HepG2 (cell line): ENCODE results near the gene SLC13A3. TPM values are rescaled to one million over a fixed set of nuclear protein-coding genes. Genes with fewer than 3 reads are reported as not detected.

Experiments used
- ATAC-seq: fragments of 200-7000 bp; cut with Tn5 transposase; 3 replicates; pipeline ENCODE4 v1.9.1; 2020; ENCODE audit warnings: mild to moderate bottlenecking, moderate library complexity
- BruUV-seq: library from RNA; stranded (reverse); fragments of 400-500 nt; replicated peaks from 2 replicates; lab custom pipeline; 2021; lab: Mats Ljungman, UMichigan
- CTCF ChIA-PET: fragments of 300-600 bp; formaldehyde crosslinking; extraction: SDS; loops from one replicate; lab custom pipeline; 2021; ENCODE audit warnings: low total read pairs, inconsistent platforms, low intra/inter-chr PET ratio; lab: Yijun Ruan, JAX
- POLR2A ChIA-PET: fragments of 350-600 bp; sonication (Branson Sonifier 250); formaldehyde crosslinking; loops from one replicate; lab custom pipeline; 2020; ENCODE audit warnings: antibody characterized with exemption, inconsistent platforms; lab: Yijun Ruan, JAX
- DNase-seq: peaks from one replicate; pipeline ENCODE4 v3.0.0-alpha.2; 2015; ENCODE audit warnings: low spot score
- FAIRE-seq: peaks from 3 replicates; lab custom pipeline; 2011; peaks lifted over from hg19 to GRCh38; lab: Jason Lieb, UNC
- H2AFZ ChIP-seq: one replicate; pipeline ENCODE4 v1.6.1; 2011; ENCODE audit warnings: low read length, inconsistent platforms
- H3K27ac ChIP-seq: fragments of 300-600 bp; 3 replicates; pipeline ENCODE4 v1.8.0; 2011; ENCODE audit warnings: mixed run types, mild to moderate bottlenecking, mixed read lengths, low read length, inconsistent platforms; ENCODE audit not compliant: insufficient read depth; ENCODE audit errors: extremely low read length
- H3K27me3 ChIP-seq, 2 experiments: fragments of 200-600 bp in 1 of 2; 2 replicates in 1 of 2; 3 replicates in 1 of 2; pipeline versions ENCODE4 v1.6.0 to v1.8.0; 2011; ENCODE audit warnings: low read length in 2 of 2, mild to moderate bottlenecking in 2 of 2, moderate library complexity in 2 of 2, inconsistent platforms in 1 of 2; ENCODE audit not compliant: insufficient read depth in 2 of 2, control insufficient read depth in 1 of 2
- H3K36me3 ChIP-seq, 2 experiments: fragments of 200-600 bp in 1 of 2; replicated peaks in 1 of 2; 2 replicates in 1 of 2; 3 replicates in 1 of 2; pipeline versions ENCODE4 v1.5.1 to v1.8.0; 2011; ENCODE audit warnings: low read length in 2 of 2, inconsistent platforms in 1 of 2; ENCODE audit not compliant: insufficient read depth in 2 of 2, control insufficient read depth in 1 of 2
- H3K4me1 ChIP-seq: 2 replicates; pipeline ENCODE4 v1.5.1; 2012; ENCODE audit warnings: low read length, inconsistent platforms; ENCODE audit not compliant: insufficient read depth
- H3K4me2 ChIP-seq: 2 replicates; pipeline ENCODE4 v1.6.0; 2011; ENCODE audit warnings: low read depth, low read length, inconsistent platforms
- H3K4me3 ChIP-seq, 3 experiments: fragments of 200-600 bp in 1 of 3; sonication (generic), shearing (Covaris generic) in 1 of 3; replicated peaks in 1 of 3; 2 replicates each; pipeline ENCODE4 v1.5.1; 2011 to 2016; ENCODE audit warnings: low read length in 3 of 3, inconsistent platforms in 2 of 3, low read depth in 2 of 3, mild to moderate bottlenecking in 2 of 3, control low read depth in 1 of 3, mixed read lengths in 1 of 3; ENCODE audit not compliant: insufficient read depth in 1 of 3
- H3K79me2 ChIP-seq: one replicate; pipeline ENCODE4 v1.6.1; 2011; ENCODE audit warnings: low read length, inconsistent platforms; ENCODE audit not compliant: insufficient read depth
- H3K9ac ChIP-seq: 2 replicates; pipeline ENCODE4 v1.6.0; 2011; ENCODE audit warnings: mild to moderate bottlenecking, low read depth, low read length, inconsistent platforms; ENCODE audit not compliant: insufficient read depth
- H3K9me3 ChIP-seq: 2 replicates; pipeline ENCODE4 v1.5.1; 2012; ENCODE audit warnings: mild to moderate bottlenecking, low read length
- H4K20me1 ChIP-seq: 2 replicates; pipeline ENCODE4 v1.6.0; 2011; ENCODE audit warnings: inconsistent platforms, mild to moderate bottlenecking, low read length, moderate library complexity; ENCODE audit not compliant: insufficient read depth
- IKZF1 ChIP-seq: fragments of 450-650 bp; IDR thresholded peaks from 2 replicates; pipeline ENCODE4 v1.7.1; 2016
- YY1 ChIP-seq: IDR thresholded peaks from 2 replicates; pipeline ENCODE4 v1.6.1; 2011; ENCODE audit warnings: low read length, low read depth, moderate library complexity, mild to moderate bottlenecking; ENCODE audit not compliant: insufficient read depth, insufficient replicate concordance
- ZMYM4 ChIP-seq: sonication (generic); formaldehyde crosslinking; IDR thresholded peaks from 2 replicates; pipeline ENCODE4 v1.8.1; 2023; ENCODE audit warnings: mild to moderate bottlenecking, missing genetic modification reagents
- ZNF160 ChIP-seq: sonication (generic); formaldehyde crosslinking; IDR thresholded peaks from 2 replicates; pipeline ENCODE4 v1.8.0; 2022; ENCODE audit warnings: mild to moderate bottlenecking, inconsistent platforms, missing genetic modification reagents
- WGBS: methylation state at CpG from one replicate; pipeline ENCODE4 v1.1.6; 2017; ENCODE audit warnings: low lambda C conversion rate; 5-methylcytosine and 5-hydroxymethylcytosine counted together
- in situ Hi-C: cut with HindIII; loops from 2 replicates; pipeline ENCODE4 v1.10.0; 2017; ENCODE audit warnings: low pct_unique_long_range_greater_than_20kb; ENCODE audit not compliant: extremely low pct_ligation_motif_present
- intact Hi-C: fragments of 100-400 bp; cut with micrococcal nuclease; formaldehyde crosslinking; loops from one replicate; pipeline ENCODE4 v1.10.0; 2022; ENCODE audit not compliant: unreplicated experiment
- polyA plus RNA-seq, 8 experiments: library from polyadenylated mRNA; depleted of rRNA in 3 of 8; stranded (reverse) in 7 of 8; unstranded in 1 of 8; fragments of >200 nt; fragmentation: Illumina TruSeq in 4 of 8; extraction: Trizol in 4 of 8; gene quantifications; 2 replicates each; pipeline versions ENCODE4 v1.2.1 to v1.2.3, GENCODE V29; 2011 to 2016; ENCODE audit warnings: low read depth in 4 of 8, missing spikeins in 1 of 8, mixed read lengths in 1 of 8; ENCODE audit not compliant: insufficient read depth in 1 of 8
- total RNA-seq, 5 experiments: library from RNA; depleted of rRNA; stranded (reverse); fragments of >200 nt; fragmentation: Illumina TruSeq; extraction: Trizol; gene quantifications; 2 replicates each; pipeline ENCODE4 v1.2.3, GENCODE V29; 2016; ENCODE audit warnings: low read depth in 1 of 5

SLC13A3 gene
- total and polyA plus RNA-seq, 2 of the 13 experiments (the other 11 are each of a cell fraction or from before 2014, with no cell fraction given), result 66.5 to 76.0 TPM

GRCh38 chr20:46657618-46658017 lies 6.4 kb upstream of the SLC13A3 start:
- no peak overlapping the region for H3K4me2 ChIP-seq
- ATAC-seq (no peak), FAIRE-seq (no peak), DNase-seq (no peak)
- H3K27me3 ChIP-seq, result no peaks in the 10 kb centered on the region
- no peaks in the 10 kb centered on the region for H3K36me3 ChIP-seq
- in situ Hi-C loops (no loop called here), intact Hi-C loops (no loop called here)
- no peak overlapping the region for H3K4me3 ChIP-seq
- 88% methylated on average over 7 of the region's 7 CpGs for WGBS
- CTCF ChIA-PET, result no interaction called here
- H3K9ac ChIP-seq, result no peak overlapping the region
- no peak overlapping the region for H2AFZ ChIP-seq
- peaks cover 6% of the 10 kb centered on the region for H3K9me3 ChIP-seq
- H3K79me2 ChIP-seq, result no peaks in the 10 kb centered on the region
- no TSS peak for BruUV-seq
- H4K20me1 ChIP-seq, result no peaks in the 10 kb centered on the region
- no peak for TF ChIP-seq YY1
- 0 out of 2 replicates have a peak, but pooled peaks have one; percentile 18 for TF ChIP-seq ZMYM4 (CRISPR knock-in tag)
- no peak overlapping the region for H3K27ac ChIP-seq
- POLR2A ChIA-PET, result interaction anchor here (1.7 kb wide), 1 partner anchor 12 kb away, joined by 3 read pairs; no protein-coding TSS in a partner anchor
- H3K4me1 ChIP-seq, result peaks cover 34% of the 10 kb centered on the region

- Histone ChIP-seq H3K9me3 (peaks cover 6% of the 10 kb centered on the region), H3K36me3 (no peaks in the 10 kb centered on the region), H3K4me1 (peaks cover 38% of the 10 kb centered on the region), H3K27ac (no peak overlapping the region), H2AFZ (no peak overlapping the region), H3K4me2 (no peak overlapping the region), H3K4me3 (no peak overlapping the region), H4K20me1 (no peaks in the 10 kb centered on the region), H3K27me3 (no peaks in the 10 kb centered on the region), H3K79me2 (no peaks in the 10 kb centered on the region), H3K9ac (no peak overlapping the region)
- DNase-seq (no peak), FAIRE-seq (no peak), ATAC-seq (no peak)
- intact Hi-C loops, result no loop called here
- no TSS peak for BruUV-seq
- WGBS, result 85% methylated on average over 8 of the region's 8 CpGs
- in situ Hi-C loops, result no loop called here
- peak; percentile 95 for TF ChIP-seq ZNF160 (CRISPR knock-in tag)
- no peak for TF ChIP-seq IKZF1
- ChIA-PET CTCF (no interaction called here), POLR2A (interaction anchor here (1.0 to 1.7 kb wide), 2 partner anchors 10 to 13 kb away, joined by 3 read pairs; no protein-coding TSS in a partner anchor)
Observed at GRCh38 chr20:46657137-46657536, 5.9 kb upstream of the SLC13A3 start.
